T-helper 1 cell (primary cell): ENCODE results near the gene IL4I1.

Experiments
- DNase-seq, 5 donors: peaks; one replicate each; pipeline ENCODE4 v3.0.0-alpha.2; 2012 to 2020

The IL4I1 gene

DNA sequence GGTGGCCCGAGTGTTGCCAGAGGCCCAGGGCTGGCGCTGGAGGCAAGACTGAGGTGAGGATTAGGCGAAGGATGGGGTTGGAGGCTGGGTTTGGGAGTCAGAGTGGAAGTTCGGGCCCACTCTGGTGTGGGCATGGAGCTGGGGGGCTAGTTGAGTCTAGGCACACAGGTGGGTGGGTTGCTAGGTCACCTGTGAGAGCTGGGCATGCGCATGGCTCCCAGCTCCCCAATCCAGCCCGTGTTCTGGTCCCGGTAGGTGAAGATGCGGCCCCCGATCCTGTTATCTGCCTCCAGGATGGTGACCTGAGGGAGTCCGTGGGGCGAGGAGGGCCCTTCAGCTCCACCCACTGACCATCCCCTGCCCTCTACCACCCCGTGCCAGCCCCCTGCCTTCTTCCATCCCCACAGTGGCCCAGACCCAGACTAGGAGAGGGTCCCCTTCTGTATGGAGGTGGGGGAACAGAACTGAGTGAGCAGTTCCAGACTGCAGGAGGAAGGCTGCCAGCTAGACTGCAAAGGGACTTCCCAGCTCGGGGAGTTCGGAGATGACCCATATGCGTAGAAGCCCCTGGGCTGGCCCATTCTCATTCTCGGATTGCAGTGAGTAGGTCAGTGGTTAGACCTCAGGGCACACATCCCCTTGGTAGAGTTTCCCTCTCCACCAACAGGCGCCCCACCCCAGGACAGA, 1.7 kb downstream of the IL4I1 start:
- peak in 1 of 5 donors; percentile 32 for DNase-seq

DNA sequence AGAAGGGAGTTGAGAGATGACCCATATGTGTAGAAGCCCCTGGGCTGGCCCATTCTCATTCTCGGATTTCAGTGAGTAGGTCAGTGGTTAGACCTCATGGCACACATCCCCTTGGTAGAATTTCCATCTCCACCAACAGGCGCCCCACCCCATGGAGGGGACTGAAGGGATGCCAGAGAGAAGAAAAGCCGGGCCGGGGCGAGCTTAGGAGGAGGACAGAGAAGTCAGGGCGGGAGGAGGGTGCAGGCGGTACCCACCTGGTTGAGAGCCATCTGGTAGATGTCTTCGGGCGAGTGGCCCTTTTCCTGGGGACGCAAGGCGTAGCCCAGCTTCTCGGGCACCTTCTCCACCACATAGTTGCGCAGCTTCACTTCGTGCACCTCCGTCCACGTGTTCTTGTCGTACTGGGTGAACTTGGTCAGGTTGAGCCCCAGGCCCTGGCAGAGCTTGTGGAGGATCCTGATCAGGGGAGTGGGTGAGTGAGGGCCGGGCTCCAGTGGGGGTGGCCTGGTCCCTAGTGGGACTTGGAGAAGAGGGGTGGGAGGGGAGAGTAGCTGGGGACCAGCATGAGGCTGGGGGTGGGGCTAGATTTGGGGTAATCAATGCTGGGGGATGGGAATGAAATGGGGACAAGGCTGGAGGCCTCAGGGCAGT, 2.5 kb downstream of the IL4I1 start:
- DNase-seq: no peak

DNA sequence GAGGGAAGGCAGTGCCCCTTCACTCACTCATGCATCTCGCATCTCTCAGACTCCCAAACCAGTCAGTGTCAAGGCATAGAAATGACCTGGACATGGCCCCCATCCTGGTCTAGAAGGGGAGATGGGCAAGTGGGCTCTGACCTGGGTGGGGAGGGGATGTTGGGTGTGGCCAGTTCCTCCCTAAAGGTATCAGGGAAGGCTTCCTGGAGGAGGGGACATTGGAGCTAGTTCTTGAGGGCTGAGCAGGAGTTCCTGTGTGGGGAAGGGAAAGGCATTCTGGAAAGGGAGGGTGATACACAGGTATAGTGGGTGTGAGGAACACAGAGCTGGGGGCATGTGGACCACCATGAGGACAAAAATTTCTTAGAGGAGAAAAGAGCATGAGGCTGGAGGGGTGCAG, 4.0 kb downstream of the IL4I1 start:
- no peak for DNase-seq

DNA sequence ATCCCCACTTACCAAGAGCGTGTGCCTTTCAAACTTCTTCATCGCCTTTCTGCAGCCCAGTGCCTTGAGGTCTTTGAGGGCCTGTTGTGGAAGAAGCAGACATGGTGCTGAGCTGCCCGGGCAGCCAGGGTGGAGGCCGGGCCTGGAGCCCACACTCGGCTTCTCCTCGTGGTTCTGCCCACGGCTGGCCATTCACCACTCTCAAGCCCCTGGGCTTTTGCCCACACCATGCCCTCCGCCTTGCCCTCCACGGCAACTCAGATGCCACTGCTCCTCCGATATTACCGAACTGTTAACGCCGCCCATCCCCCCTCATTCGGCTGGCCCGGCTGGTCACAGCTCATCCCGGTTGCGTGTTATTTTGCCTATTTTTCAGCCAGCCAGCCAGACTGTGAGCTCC, 5.3 kb downstream of the IL4I1 start:
- no peak for DNase-seq

DNA sequence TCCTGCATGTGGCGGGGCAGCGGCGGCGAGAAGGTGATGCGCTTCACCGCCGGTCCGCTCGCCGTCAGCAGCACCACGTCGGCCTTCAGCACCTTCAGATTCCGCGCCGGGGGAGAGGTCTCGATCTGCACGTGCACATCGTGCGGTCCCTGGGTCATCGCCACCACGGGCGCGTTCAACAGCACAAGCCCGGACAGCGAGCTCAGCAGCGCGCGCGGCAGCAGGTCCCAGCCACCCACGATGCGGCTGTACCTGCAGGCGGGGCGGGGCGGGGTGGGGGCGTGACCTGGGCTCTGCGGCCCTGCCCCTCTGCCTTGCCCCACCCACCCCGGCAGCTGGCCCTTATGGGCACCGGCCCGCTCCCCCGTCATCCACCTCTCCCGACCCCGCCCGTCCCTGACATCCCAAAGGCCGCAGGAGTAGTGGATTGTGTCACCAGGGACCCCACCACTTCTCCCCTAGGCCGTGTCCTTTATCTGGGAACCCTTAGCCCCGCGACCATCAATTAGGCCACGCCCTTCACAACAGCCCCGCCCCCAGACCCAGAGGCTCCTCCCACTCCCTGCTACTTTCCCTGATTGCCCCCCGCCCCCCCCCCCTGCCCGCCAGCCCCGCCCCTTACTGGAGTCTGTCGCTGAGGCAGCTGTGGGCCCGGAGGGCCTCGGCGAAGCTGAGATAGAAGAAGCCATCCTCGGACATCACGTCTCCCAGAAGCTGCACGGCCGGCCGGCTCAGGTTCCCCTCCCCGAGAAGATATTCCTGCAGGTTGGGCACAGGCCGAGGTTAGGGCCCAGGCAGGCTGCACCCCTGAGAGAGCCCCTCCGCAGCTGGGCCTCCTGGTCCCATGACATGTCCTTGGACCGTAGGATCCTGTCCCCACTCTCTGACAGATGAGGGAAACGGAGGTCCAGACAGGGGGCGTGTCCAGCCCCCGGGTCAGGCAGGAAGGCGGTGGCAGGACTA, 6.1 kb downstream of the IL4I1 start:
- DNase-seq: peak; percentile 58 to 73 (median 69)

DNA sequence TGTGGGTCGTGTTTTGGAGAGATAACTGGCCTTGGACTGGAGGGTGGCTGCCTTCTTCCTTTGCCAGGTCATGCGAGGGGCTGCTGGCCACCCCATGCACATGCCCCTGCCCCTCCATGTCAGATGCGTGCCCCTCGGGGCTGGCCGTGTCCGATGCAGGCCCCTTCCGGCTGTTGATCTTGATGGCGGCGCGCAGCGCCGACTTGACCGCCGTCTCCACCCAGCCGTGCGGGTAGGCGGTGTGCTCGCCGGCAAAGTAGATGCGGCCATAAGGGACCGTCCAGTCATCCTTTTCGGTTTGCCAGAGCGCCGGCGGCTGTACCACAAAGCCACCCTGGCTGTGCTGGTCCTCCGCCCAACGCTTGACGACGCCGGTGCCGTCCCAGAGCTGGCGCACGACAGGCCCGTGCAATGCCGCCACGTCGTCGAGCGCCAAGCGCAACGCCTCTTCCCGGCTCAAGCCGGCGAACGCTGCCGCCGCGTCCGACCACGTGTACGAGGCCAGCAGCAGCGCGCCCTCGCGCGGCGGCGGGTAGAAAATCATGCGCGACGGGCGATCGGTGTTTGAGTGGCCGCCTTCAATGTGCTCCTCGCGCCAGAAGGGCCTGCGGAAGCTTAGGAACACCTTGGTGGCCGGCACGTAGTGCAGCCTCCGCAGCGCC, 6.9 kb downstream of the IL4I1 start:
- peak; percentile 54 to 84 (median 67) for DNase-seq

DNA sequence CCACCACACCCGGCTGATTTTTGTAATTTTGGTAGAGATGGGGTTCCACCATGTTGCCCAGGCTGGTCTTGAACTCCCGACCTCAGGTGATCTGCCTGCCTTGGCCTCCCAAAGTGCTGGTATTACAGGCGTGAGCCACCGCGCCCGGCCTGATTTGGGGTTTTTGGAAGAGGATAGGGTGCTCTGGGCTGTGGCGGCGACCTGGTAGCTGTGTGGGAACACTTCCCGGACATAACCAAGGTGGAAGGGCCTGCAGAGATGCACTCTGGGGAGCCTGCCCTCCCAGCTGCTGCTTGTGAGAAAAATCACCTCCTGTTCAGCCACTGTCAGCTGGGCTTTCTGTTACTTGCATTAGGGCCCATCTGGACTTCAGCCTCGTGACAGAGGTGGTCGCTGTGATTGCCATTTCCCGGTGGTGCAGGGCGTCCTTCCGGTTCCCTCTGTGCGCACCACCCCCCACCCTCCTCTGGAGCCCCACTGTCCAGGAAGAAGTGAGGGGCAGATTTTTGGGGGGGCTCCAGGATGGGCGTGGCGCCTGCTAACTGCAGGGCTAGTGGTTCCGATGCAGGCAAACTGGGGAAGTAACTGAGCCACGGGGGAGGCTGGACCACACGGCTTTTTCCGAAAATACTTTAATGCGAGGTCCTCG, 7.5 kb downstream of the IL4I1 start:
- DNase-seq: no peak

DNA sequence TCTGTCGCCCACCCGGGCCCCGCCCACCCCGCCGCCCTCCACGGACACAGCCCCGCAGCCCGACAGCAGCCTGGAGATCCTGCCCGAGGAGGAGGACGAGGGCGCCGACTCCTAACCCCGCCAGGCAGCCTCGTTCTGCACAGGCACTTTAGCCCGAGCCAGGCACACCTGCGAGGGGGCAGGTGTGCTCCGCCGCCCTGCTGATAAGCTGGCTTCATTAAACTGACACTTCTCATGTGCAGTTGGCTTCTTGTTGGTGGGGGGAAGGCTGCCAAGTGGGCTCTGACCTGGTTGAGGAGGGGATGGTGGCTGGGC, 8.2 kb downstream of the IL4I1 start:
- no peak for DNase-seq

DNA sequence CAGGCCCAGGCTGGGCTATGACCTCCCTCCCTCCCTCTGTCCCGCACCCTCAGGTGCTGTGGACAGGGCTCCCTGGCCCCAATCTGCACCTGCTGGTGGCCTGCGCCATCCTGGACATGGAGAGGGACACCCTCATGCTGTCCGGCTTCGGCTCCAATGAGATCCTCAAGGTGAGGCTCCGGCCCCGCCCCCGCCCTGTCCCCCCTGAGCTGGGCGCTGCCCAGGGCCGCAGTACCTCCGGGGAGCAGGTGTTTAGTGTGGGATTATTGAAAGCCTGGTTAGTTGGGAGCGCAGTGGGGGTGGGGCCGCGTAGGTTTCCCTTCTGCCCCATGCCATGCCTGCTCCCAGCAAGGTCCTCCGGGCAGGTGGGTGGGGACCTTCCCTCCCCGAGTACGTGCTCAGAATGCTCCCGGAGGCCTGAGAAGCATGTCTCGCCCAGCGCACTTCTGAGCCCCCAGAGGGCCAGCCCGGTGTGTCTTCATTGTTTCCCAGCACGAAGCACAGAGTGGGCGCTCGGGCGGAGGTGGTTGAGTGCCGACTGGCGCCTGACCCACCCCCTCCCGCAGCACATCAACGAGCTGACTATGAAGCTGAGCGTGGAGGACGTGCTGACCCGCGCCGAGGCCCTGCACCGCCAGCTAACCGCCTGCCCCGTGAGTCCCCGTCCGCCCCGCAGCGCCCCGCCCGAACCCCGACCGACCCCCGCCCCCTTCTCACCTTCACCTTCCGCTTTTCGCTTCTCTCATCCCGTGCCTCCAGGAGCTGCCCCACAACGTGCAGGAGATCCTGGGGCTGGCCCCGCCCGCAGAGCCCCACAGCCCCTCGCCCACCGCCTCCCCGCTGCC, 8.8 kb downstream of the IL4I1 start:
- DNase-seq: no peak

DNA sequence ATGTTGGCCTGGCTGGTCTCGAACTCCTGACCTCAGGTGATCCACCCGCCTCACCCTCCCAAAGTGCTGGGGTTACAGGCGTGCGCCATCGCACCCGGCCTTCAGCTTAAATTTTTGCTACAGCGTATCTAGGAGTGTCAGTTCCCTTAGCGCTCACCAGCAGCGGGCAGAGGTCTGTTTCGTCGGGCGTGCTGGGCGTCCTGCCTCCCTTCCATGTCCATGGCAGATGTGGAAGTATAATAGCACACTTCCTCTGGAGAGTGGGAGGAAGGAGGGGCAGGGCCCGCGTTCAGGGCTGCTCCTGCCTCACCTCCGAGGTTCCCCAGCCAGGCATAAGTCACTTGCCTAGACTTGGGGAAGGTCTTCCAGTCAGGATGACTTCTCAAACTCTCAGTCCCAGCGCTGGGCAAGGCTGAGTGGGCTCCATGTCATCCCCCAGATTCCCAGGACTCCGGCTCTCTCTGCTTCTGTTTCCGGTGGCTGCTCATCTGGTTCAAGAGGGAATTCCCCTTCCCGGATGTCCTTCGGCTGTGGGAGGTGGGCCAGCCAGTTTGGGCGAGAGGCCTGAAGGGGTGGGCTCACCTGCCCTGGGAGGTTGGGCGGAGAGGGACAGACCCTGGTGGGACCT, 9.5 kb downstream of the IL4I1 start:
- no peak for DNase-seq

DNA sequence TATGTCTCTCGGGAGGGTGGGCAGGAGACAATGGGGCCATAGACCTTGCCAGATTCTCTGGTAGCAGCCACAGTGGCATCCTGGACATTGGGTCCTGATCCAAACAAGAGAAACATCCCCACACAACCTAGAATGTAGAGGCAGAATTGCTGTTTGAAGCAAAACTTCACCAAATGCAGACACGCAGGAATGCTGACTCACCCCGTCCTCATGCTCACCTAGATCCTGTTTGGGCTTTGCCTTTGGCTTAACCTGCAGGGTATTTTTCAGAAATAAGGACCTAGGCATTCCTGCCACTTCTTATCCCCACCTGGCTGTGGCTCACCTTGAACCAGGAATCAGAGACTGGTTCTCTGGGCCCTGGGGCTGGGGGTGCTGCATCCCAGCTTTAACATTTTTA, 11.9 kb downstream of the IL4I1 start:
- no peak for DNase-seq

DNA sequence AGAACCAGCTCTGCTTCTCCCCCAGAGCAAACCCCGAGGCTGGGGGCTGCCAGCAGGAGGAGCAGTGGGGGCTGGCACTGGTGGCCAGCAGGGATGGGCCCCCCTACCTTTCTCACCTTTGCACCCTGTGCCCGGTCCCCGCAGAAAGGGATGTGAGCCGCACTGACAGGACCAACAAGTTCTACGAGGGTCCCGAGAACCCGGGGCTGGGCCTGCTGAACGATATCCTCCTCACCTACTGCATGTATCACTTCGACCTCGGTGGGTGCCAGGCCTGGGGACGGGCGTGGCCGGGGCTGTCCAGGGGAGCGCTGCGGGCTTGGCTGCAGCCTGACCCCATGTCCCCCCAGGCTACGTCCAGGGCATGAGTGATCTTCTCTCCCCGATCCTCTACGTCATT, 12.6 kb downstream of the IL4I1 start:
- no peak for DNase-seq

DNA sequence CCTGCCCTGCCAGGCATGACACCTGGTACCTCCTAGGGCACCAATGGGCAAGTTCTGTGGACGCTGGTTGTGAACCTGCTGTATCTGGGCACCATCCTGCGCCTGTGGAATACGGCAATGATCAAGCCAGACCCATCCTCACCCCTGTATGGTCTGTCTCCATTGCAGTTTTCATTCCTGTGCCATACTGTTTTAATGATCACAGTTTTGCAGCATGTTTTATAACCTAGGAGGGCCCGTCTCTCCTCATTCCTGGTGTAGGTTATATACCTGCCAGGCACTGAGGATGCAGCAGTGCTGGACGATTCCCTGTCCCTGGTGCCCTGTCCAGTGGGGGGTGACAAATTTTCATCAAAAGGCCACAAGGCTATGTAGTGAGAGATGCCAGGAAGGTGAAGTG, 13.6 kb downstream of the IL4I1 start:
- no peak for DNase-seq

DNA sequence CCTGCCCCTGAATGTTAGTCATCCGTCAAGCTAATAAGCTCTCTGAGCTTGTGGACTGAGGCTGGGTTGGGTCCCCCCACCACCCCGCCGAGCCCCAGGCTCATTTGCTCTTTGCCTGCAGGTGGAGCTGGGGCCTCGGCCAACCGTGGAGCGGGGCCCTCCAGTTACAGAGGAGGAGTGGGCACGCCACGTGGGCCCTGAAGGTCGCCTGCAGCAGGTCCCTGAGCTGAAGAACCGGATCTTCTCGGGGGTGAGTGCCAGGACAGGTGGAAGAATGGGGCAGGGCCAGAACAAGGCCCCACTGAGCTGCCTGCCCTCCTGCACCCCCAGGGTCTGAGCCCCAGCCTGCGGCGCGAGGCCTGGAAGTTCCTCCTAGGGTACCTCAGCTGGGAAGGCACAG, 14.0 kb downstream of the IL4I1 start:
- no peak for DNase-seq

DNA sequence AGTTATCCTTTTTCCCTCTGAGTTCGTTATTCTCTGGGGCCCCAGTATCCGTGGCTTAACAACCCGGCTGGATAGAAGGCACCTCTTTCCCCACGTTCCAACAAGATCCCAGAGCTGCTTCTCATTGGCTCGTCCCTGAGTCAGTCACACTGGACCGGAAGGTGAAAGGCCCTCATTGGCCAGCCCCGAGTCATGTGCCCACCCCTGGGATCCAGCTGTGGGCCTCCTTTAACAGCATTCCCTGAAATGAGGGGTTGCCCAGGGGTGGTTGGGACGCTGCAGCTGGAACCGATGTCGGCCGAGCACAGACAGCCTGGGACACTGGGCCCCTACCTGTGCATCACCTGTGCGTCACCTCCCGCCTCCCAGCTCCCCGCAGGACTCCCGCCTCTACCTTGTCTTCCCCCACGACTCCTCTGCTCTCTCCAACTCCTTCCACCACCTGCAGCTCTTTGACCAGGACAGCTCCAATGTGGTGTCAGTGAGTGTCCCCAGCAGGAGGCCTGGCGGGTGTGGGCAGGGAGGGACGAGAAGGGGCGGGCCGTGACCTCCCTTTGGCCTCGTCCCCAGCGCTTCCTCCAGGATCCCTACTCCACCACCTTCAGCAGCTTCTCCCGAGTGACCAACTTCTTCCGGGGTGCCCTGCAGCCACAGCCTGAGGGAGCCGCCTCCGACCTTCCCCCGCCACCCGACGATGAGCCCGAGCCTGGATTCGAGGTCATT, 14.9 kb downstream of the IL4I1 start:
- DNase-seq: no peak

DNA sequence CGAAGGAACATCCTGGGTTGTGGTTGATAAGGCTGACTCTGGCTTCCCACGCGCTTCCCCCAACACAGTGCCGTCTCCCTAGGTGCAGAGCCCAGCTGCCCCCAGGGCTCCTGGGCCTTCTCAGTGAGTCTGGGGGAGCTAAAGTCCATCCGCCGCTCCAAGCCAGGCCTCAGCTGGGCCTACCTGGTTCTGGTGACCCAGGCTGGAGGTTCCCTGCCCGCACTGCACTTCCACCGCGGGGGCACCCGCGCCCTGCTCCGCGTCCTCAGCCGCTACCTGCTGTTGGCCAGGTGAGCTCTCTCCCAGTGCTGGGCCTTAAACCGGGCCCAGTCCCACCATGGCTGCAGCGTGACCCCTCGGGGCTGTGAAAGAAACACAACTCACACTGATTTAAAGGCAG, 15.5 kb downstream of the IL4I1 start:
- no peak for DNase-seq

DNA sequence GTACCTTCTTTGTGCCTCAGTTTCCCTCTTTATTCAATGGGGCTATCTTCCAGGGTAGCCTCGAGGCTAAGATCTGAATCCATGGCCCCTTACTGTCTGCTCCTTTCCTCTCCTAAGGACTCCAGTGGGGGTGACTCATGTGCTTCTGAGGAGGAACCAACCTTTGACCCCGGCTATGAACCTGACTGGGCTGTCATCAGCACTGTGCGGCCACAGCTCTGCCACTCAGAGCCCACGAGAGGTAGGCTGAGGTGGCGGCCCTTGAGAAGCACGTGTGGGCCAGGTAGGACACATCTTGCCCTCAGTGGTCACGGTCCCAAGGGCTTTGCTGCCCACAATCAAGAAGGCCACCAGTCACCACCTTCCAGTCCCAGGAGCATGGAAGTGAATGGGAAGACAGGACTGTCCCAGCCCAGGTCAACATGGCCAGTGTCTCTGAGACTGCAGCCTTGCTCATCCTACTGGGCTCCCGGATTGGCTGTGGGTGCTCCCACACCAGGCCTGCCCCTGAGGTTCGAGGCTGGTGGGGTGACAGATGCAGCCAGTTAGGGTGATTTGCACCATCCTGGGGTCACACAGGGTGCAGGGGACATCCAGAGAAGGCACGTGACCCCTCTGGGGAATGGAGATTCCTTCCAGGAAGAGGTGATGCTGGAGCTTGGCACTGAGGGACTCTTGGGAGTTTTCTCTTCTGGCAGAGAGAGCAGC, 16.4 kb downstream of the IL4I1 start:
- no peak for DNase-seq

DNA sequence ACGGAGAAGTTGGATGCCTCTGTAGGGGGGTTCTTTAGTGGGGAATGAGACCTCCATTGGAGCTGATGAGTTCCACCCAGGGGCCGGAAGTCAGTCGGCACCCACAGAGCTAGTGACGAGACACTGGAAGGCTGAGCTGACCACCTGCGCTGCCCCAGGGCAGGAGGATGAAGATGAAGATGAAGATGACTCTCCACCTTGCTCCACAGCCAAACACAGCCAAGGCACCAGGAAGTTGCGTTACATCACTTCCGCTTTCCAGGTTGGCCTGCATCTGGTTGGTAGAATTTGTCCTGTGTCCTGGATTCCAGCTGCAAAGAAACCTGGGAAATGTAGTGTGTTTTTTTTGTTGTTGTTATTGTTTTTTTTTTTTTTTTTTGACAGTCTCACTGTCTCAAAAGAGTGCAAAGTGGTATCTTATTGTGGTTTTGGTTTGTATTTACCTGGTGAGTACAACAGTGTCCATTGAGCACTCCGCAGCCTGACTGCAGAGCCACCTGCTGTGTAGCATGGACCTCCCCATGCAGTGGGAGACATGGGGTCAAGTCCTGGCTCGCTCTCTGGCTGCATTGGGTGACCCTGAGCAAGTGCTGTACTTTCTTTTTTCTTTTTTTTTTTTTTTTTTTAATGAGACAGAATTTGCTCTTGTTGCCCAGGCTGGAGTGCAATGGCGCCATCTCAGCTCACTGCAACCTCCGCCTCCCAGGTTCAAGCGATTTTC, 17.3 kb downstream of the IL4I1 start:
- peak in 1 of 5 donors; percentile 34 for DNase-seq

DNA sequence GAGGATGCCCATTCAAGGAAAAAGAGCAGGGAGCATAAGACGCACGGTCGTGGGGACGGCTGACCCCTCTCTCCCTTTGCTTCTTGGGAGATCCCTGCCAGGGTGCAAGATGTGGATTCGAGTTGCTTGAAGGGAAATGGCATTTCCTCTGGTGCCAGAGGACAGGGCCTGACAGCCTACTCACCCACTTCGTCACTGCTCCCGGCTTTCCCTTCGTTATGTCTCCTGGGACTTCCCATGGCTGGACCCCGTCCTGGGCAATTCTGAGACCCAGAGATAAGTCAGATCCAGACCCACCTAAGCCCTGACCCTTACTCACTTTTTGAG, 18.0 kb downstream of the IL4I1 start:
- no peak for DNase-seq
